IMR-90 (cell line): Measurements from ENCODE around the gene LEPR. TPM values are rescaled to one million over a fixed set of nuclear protein-coding genes. Genes with fewer than 3 reads are reported as not detected.

Source experiments
- ATAC-seq: fragments of 200-7000 bp; cut with Tn5 transposase; 2 replicates; pipeline ENCODE4 v1.9.1; 2020; ENCODE audit warnings: low read depth, mild to moderate bottlenecking, moderate library complexity
- BruUV-seq: library from RNA; stranded (reverse); fragments of 400-500 nt; replicated peaks from 2 replicates; lab custom pipeline; 2021; lab: Mats Ljungman, UMichigan
- CTCF ChIA-PET: fragments of 300-600 bp; formaldehyde crosslinking; extraction: SDS; loops from one replicate; lab custom pipeline; 2021; ENCODE audit warnings: antibody characterized with exemption; lab: Yijun Ruan, JAX
- POLR2A ChIA-PET: fragments of 300-600 bp; sonication (Branson Sonifier 250); formaldehyde crosslinking; loops from one replicate; lab custom pipeline; 2022; ENCODE audit warnings: antibody characterized with exemption; ENCODE audit not compliant: unreplicated experiment; lab: Charles Lee
- DNase-seq: peaks from one replicate; pipeline ENCODE4 v3.0.0; 2013
- H2AFZ ChIP-seq: replicated peaks from 2 replicates; pipeline ENCODE3; 2013; ENCODE audit warnings: low read length, mild to moderate bottlenecking; ENCODE audit not compliant: poor library complexity
- H2AK5ac ChIP-seq: 2 replicates; pipeline ENCODE4 v1.6.1; 2013; ENCODE audit warnings: low read depth, low read length, inconsistent platforms
- H2AK9ac ChIP-seq: replicated peaks from 2 replicates; pipeline ENCODE3; 2013; ENCODE audit warnings: mild to moderate bottlenecking, low read depth, low read length, moderate library complexity; ENCODE audit not compliant: poor library complexity
- H2BK120ac ChIP-seq: 2 replicates; pipeline ENCODE4 v1.6.1; 2013; ENCODE audit warnings: low read depth, low read length, inconsistent platforms
- H2BK15ac ChIP-seq: 3 replicates; pipeline ENCODE4 v1.6.1; 2013; ENCODE audit warnings: low read depth, low read length, inconsistent platforms
- H2BK20ac ChIP-seq: 2 replicates; pipeline ENCODE4 v1.6.1; 2013; ENCODE audit warnings: low read depth, mild to moderate bottlenecking, inconsistent platforms, low read length, moderate library complexity
- H2BK5ac ChIP-seq: 2 replicates; pipeline ENCODE4 v1.6.1; 2013; ENCODE audit warnings: mild to moderate bottlenecking, low read depth, low read length, inconsistent platforms; ENCODE audit not compliant: poor library complexity, severe bottlenecking
- H3K14ac ChIP-seq: replicated peaks from 2 replicates; pipeline ENCODE4 v1.6.1; 2013; ENCODE audit warnings: low read depth, low read length, inconsistent platforms
- H3K18ac ChIP-seq: 2 replicates; pipeline ENCODE4 v1.6.1; 2013; ENCODE audit warnings: low read depth, low read length, control low read depth
- H3K23ac ChIP-seq: 2 replicates; pipeline ENCODE4 v1.6.1; 2013; ENCODE audit warnings: low read depth, low read length, inconsistent platforms
- H3K27ac ChIP-seq: 2 replicates; pipeline ENCODE4 v1.5.1; 2013; ENCODE audit warnings: mild to moderate bottlenecking, control low read depth, low read length; ENCODE audit not compliant: insufficient read depth
- H3K27me3 ChIP-seq: 2 replicates; pipeline ENCODE4 v1.6.1; 2013; ENCODE audit warnings: low read length; ENCODE audit not compliant: control insufficient read depth, insufficient read depth
- H3K36me3 ChIP-seq: 2 replicates; pipeline ENCODE4 v1.6.1; 2013; ENCODE audit warnings: low read length, mixed read lengths; ENCODE audit not compliant: control insufficient read depth, insufficient read depth
- H3K4ac ChIP-seq: 2 replicates; pipeline ENCODE4 v1.6.1; 2013; ENCODE audit warnings: low read depth, low read length, inconsistent platforms
- H3K4me1 ChIP-seq: 2 replicates; pipeline ENCODE4 v1.6.1; 2013; ENCODE audit warnings: low read length, mixed read lengths; ENCODE audit not compliant: control insufficient read depth, insufficient read depth
- H3K4me2 ChIP-seq: 2 replicates; pipeline ENCODE4 v1.6.1; 2013; ENCODE audit warnings: low read depth, mild to moderate bottlenecking, control low read depth, low read length, moderate library complexity
- H3K4me3 ChIP-seq: 2 replicates; pipeline ENCODE4 v1.5.1; 2013; ENCODE audit warnings: low read depth, mild to moderate bottlenecking, control low read depth, low read length, moderate library complexity; ENCODE audit not compliant: insufficient read depth
- H3K56ac ChIP-seq: 2 replicates; pipeline ENCODE4 v1.6.1; 2013; ENCODE audit warnings: low read length, inconsistent platforms; ENCODE audit not compliant: insufficient read depth; ENCODE audit errors: extremely low read depth
- H3K79me1 ChIP-seq, 2 experiments: 2 replicates each; pipeline ENCODE4 v1.6.1; 2013; ENCODE audit warnings: low read length in 2 of 2, inconsistent platforms in 1 of 2, low read depth in 1 of 2
- H3K9ac ChIP-seq: 2 replicates; pipeline ENCODE4 v1.6.1; 2013; ENCODE audit warnings: low read depth, low read length, control low read depth
- H3K9me1 ChIP-seq: 2 replicates; pipeline ENCODE4 v1.6.1; 2013; ENCODE audit warnings: low read length, inconsistent platforms; ENCODE audit not compliant: insufficient read depth
- H3K9me3 ChIP-seq: 2 replicates; pipeline ENCODE4 v1.6.1; 2013; ENCODE audit warnings: low read length; ENCODE audit not compliant: control insufficient read depth, insufficient read depth
- H4K20me1 ChIP-seq: 2 replicates; pipeline ENCODE4 v1.6.1; 2013; ENCODE audit warnings: low read length, inconsistent platforms; ENCODE audit not compliant: insufficient read depth
- H4K5ac ChIP-seq: 2 replicates; pipeline ENCODE4 v1.6.1; 2013; ENCODE audit warnings: mild to moderate bottlenecking, low read depth, low read length, control low read depth
- H4K8ac ChIP-seq, 2 experiments: 2 replicates each; pipeline ENCODE4 v1.6.1; 2013; ENCODE audit warnings: low read depth in 2 of 2, low read length in 2 of 2, control low read depth in 1 of 2, inconsistent platforms in 1 of 2
- H4K91ac ChIP-seq: 2 replicates; pipeline ENCODE4 v1.6.1; 2013; ENCODE audit warnings: low read depth, low read length, inconsistent platforms; ENCODE audit not compliant: insufficient read depth
- BHLHE40 ChIP-seq: fragments of 150-350 bp; IDR thresholded peaks from 2 replicates; pipeline ENCODE4 v1.6.1; 2016; ENCODE audit warnings: mild to moderate bottlenecking, low read depth, low read length
- CEBPB ChIP-seq: IDR thresholded peaks from 2 replicates; pipeline ENCODE4 v1.6.1; 2012; ENCODE audit warnings: low read depth, low read length, improper control_type of control experiment
- CHD1 ChIP-seq: IDR thresholded peaks from 2 replicates; pipeline ENCODE4 v1.6.1; 2012; ENCODE audit warnings: low read depth, low read length, improper control_type of control experiment
- FOS ChIP-seq: fragments of 150-350 bp; IDR thresholded peaks from 2 replicates; pipeline ENCODE4 v1.6.1; 2016; ENCODE audit warnings: low read depth, low read length
- MAFK ChIP-seq: IDR thresholded peaks from 2 replicates; pipeline ENCODE4 v1.6.1; 2012; ENCODE audit warnings: low read depth, low read length, improper control_type of control experiment
- MAZ ChIP-seq: IDR thresholded peaks from 2 replicates; pipeline ENCODE4 v1.6.1; 2012; ENCODE audit warnings: low read depth, mild to moderate bottlenecking, low read length, improper control_type of control experiment, moderate library complexity, borderline replicate concordance
- MXI1 ChIP-seq: IDR thresholded peaks from 2 replicates; pipeline ENCODE4 v1.6.1; 2012; ENCODE audit warnings: low read depth, mild to moderate bottlenecking, low read length, moderate library complexity, borderline replicate concordance
- POLR2A ChIP-seq: IDR thresholded peaks from 2 replicates; pipeline ENCODE4 v1.6.1; 2012; ENCODE audit warnings: mild to moderate bottlenecking, low read depth, low read length
- RAD21 ChIP-seq: IDR thresholded peaks from 2 replicates; pipeline ENCODE4 v1.6.1; 2012; ENCODE audit warnings: low read length, improper control_type of control experiment
- RCOR1 ChIP-seq: IDR thresholded peaks from 2 replicates; pipeline ENCODE4 v1.6.1; 2012; ENCODE audit warnings: mild to moderate bottlenecking, low read length, improper control_type of control experiment; ENCODE audit not compliant: insufficient replicate concordance
- RFX5 ChIP-seq: IDR thresholded peaks from 2 replicates; pipeline ENCODE4 v1.8.0; 2012; ENCODE audit warnings: low read depth, mild to moderate bottlenecking, low read length, moderate library complexity
- SMC3 ChIP-seq: fragments of 150-350 bp; IDR thresholded peaks from 2 replicates; pipeline ENCODE4 v1.6.1; 2016; ENCODE audit warnings: low read depth, mild to moderate bottlenecking, antibody characterized with exemption, low read length, moderate library complexity
- WGBS, 2 experiments: methylation state at CpG; one replicate each; pipeline versions ENCODE4 v1.1.5 to v1.1.7; 2013; ENCODE audit warnings: missing lambda C conversion rate in 2 of 2; ENCODE audit not compliant: insufficient read length in 1 of 2; ENCODE audit errors: extremely low coverage in 2 of 2; 5-methylcytosine and 5-hydroxymethylcytosine counted together
- dilution Hi-C: fragments of 300-500 bp; cut with HindIII; formaldehyde crosslinking; loops from one replicate; pipeline ENCODE4 v1.14.3; 2018; ENCODE audit warnings: low sequenced_read_pairs; ENCODE audit not compliant: unreplicated experiment
- in situ Hi-C: fragments of 300-500 bp; cut with MboI; formaldehyde crosslinking; loops from 3 replicates; pipeline ENCODE4 v1.14.3; 2019; ENCODE audit warnings: low sequenced_read_pairs, inconsistent platforms, mixed read lengths
- intact Hi-C: fragments of 100-400 bp; cut with micrococcal nuclease; formaldehyde crosslinking; loops from 2 replicates; pipeline ENCODE4 v1.10.0; 2022
- polyA plus RNA-seq, 3 experiments: library from polyadenylated mRNA; depleted of rRNA; stranded (reverse); fragments of >200 nt; gene quantifications; 2 replicates each; pipeline ENCODE4 v1.2.3, GENCODE V29; 2012; ENCODE audit warnings: low replicate concordance in 1 of 3
- total RNA-seq: library from RNA; depleted of rRNA; stranded (reverse); fragments of >200 nt; gene quantifications from 2 replicates; pipeline ENCODE4 v1.2.3, GENCODE V29; 2012
- TF ChIP-seq, protein P1 (sequence below): conservative IDR thresholded peaks from 2 replicates; pipeline ENCODE4 v1.5.1; 2012; ENCODE audit warnings: mild to moderate bottlenecking, low read depth, low read length, improper control_type of control experiment
- TF ChIP-seq, protein P2 (sequence below): fragments of 150-350 bp; IDR thresholded peaks from 2 replicates; pipeline ENCODE4 v1.6.1; 2017; ENCODE audit warnings: mild to moderate bottlenecking, antibody characterized with exemption, low read length, low read depth
- TF ChIP-seq, protein P3 (sequence below): fragments of 150-350 bp; IDR thresholded peaks from 2 replicates; pipeline ENCODE4 v1.6.1; 2016; ENCODE audit warnings: low read depth, mild to moderate bottlenecking, low read length, moderate library complexity, borderline replicate concordance

Gene LEPR
- total and polyA plus RNA-seq, 2 of the 4 experiments (the other 2 are of a cell fraction) = 2.1 to 8.8 TPM

DNA sequence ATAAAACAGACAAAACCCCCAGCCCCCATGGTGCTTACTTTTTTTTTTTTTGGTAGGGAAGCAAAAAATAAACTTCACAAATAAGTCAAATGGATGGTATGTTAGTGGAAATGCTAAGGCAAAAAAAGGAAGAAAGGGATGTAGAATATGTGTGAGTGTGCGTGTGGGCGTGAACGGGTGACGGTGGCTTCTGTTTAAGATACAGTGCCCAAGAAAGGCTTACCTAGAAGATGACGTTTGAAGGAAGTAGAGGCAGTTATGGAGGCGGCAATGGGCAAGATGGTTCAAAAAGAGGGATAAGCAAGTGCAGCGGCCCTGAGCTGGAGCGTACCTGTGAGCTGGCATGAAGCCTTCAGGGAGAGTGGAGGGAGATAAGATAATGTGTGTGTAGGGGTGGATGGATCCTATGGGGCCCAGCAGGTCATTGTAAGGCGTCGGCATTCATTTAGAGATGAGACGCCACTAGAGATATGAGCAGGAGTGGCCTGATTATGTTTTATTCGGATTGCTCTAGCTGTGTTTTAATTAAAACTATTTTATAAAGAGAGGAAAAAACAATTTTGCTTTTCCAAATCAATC, 19.9 kb downstream of the LEPR start:
- BruUV-seq = no TSS peak
- Histone ChIP-seq H3K27ac (no peak overlapping the region), H3K14ac (no peak overlapping the region), H2BK15ac (no peak overlapping the region), H3K79me1 (no peaks in the 10 kb centered on the region; a peak in 1 of 4 replicates), H2BK120ac (no peak overlapping the region), H3K36me3 (no peaks in the 10 kb centered on the region), H3K18ac (no peak overlapping the region), H3K27me3 (no peaks in the 10 kb centered on the region), H4K5ac (no peak overlapping the region), H3K4me3 (no peak overlapping the region), H3K4me2 (no peak overlapping the region), H3K4ac (no peak overlapping the region), H2AFZ (no peak overlapping the region), H3K9me3 (no peaks in the 10 kb centered on the region), H3K56ac (no peak overlapping the region), H3K4me1 (peaks cover 8% of the 10 kb centered on the region), H2BK5ac (no peak overlapping the region), H3K23ac (no peak overlapping the region), H2AK9ac (no peak overlapping the region), H2BK20ac (no peak overlapping the region), H3K9me1 (0 out of 2 replicates have a peak, but pooled peaks cover 3% of the 10 kb centered on the region), H4K20me1 (no peaks in the 10 kb centered on the region), H3K9ac (no peak overlapping the region), H4K8ac (no peak overlapping the region), H4K91ac (no peak overlapping the region; the same call in 1 of the 2 replicates), H2AK5ac (peak overlapping the region; percentile 62; the same call in 1 of the 2 replicates)
- POLR2A ChIA-PET = no interaction called here
- in situ Hi-C loops = no loop called here
- TF ChIP-seq CEBPB (no peak), POLR2A (no peak), MXI1 (no peak), FOS (no peak), RAD21 (no peak), RCOR1 (no peak), BHLHE40 (no peak), RFX5 (no peak), MAFK (no peak), SMC3 (no peak), MAZ (no peak), CHD1 (no peak)
- TF ChIP-seq, protein P1, sequence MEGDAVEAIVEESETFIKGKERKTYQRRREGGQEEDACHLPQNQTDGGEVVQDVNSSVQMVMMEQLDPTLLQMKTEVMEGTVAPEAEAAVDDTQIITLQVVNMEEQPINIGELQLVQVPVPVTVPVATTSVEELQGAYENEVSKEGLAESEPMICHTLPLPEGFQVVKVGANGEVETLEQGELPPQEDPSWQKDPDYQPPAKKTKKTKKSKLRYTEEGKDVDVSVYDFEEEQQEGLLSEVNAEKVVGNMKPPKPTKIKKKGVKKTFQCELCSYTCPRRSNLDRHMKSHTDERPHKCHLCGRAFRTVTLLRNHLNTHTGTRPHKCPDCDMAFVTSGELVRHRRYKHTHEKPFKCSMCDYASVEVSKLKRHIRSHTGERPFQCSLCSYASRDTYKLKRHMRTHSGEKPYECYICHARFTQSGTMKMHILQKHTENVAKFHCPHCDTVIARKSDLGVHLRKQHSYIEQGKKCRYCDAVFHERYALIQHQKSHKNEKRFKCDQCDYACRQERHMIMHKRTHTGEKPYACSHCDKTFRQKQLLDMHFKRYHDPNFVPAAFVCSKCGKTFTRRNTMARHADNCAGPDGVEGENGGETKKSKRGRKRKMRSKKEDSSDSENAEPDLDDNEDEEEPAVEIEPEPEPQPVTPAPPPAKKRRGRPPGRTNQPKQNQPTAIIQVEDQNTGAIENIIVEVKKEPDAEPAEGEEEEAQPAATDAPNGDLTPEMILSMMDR = no peak
- TF ChIP-seq, protein P2, sequence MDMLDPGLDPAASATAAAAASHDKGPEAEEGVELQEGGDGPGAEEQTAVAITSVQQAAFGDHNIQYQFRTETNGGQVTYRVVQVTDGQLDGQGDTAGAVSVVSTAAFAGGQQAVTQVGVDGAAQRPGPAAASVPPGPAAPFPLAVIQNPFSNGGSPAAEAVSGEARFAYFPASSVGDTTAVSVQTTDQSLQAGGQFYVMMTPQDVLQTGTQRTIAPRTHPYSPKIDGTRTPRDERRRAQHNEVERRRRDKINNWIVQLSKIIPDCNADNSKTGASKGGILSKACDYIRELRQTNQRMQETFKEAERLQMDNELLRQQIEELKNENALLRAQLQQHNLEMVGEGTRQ = no peak
- TF ChIP-seq, protein P3, sequence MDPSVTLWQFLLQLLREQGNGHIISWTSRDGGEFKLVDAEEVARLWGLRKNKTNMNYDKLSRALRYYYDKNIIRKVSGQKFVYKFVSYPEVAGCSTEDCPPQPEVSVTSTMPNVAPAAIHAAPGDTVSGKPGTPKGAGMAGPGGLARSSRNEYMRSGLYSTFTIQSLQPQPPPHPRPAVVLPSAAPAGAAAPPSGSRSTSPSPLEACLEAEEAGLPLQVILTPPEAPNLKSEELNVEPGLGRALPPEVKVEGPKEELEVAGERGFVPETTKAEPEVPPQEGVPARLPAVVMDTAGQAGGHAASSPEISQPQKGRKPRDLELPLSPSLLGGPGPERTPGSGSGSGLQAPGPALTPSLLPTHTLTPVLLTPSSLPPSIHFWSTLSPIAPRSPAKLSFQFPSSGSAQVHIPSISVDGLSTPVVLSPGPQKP = no peak
- ATAC-seq (no peak), DNase-seq (no peak)
- 95 to 100% methylated on average over 4 of the region's 12 CpGs for WGBS, 2 experiments
- CTCF ChIA-PET = interaction anchor here (0.6 to 1.5 kb wide), 4 partner anchors 9 to 380 kb away, joined by 3 to 12 read pairs (median 5); no protein-coding TSS in a partner anchor
- intact Hi-C loops = no loop called here
- dilution Hi-C loops = no loop called here
